ENCODE data around the gene TIGD1.

Gene TIGD1

GRCh38 chr2:232543928-232544631 lies 6.3 kb downstream of the TIGD1 start:
- H3K4me3 ChIP-seq (ENCODE audit: low read depth, low read length): no peak overlapping the region
- TF ChIP-seq CTCF (IDR thresholded peaks at IDR 0.05; ENCODE audit: low read depth, low read length): no peak
- DNase-seq (ENCODE audit: low read depth): no peak

GRCh38 chr2:232543491-232543890 lies 6.9 kb downstream of the TIGD1 start:
- H3K4me3 ChIP-seq (ENCODE audit: low read depth, low read length): no peak overlapping the region
- no peak for DNase-seq (ENCODE audit: low read depth)
- TF ChIP-seq POLR2A (IDR thresholded peaks at IDR 0.05; ENCODE audit: extremely low read depth, insufficient read length): no peak
- TF ChIP-seq MYC (IDR thresholded peaks at IDR 0.05; ENCODE audit: low read depth, low read length): no peak

- TF ChIP-seq MYC (IDR thresholded peaks at IDR 0.05; ENCODE audit: low read depth, low read length) (no peak), POLR2A (IDR thresholded peaks at IDR 0.05; ENCODE audit: extremely low read depth, insufficient read length) (no peak), MAX (IDR thresholded peaks at IDR 0.05; ENCODE audit: low read depth, low read length) (no peak), CTCF (IDR thresholded peaks at IDR 0.05; ENCODE audit: low read depth, low read length) (no peak)
- H3K4me3 ChIP-seq (ENCODE audit: low read depth, low read length): no peak overlapping the region
- DNase-seq (ENCODE audit: low read depth): no peak
Measured at GRCh38 chr2:232542715-232543467, 7.5 kb downstream of the TIGD1 start.

- no peak for TF ChIP-seq MAX (IDR thresholded peaks at IDR 0.05; ENCODE audit: low read depth, low read length)
- TF ChIP-seq POLR2A (IDR thresholded peaks at IDR 0.05; ENCODE audit: extremely low read depth, insufficient read length): no peak
- TF ChIP-seq CTCF (IDR thresholded peaks at IDR 0.05; ENCODE audit: low read depth, low read length): no peak
- no peak for TF ChIP-seq MYC (IDR thresholded peaks at IDR 0.05; ENCODE audit: low read depth, low read length)
- DNase-seq (ENCODE audit: low read depth): no peak
- H3K4me3 ChIP-seq (ENCODE audit: low read depth, low read length): no peak overlapping the region
Measured at GRCh38 chr2:232541961-232542714, 8.2 kb downstream of the TIGD1 start.

GRCh38 chr2:232541195-232541960 lies 9.0 kb downstream of the TIGD1 start:
- H3K4me3 ChIP-seq (ENCODE audit: low read depth, low read length): no peak overlapping the region
- no peak for DNase-seq (ENCODE audit: low read depth)
- no peak for TF ChIP-seq MAX (IDR thresholded peaks at IDR 0.05; ENCODE audit: low read depth, low read length)

GRCh38 chr2:232540441-232541041 lies 9.8 kb downstream of the TIGD1 start:
- TF ChIP-seq MYC (IDR thresholded peaks at IDR 0.05; ENCODE audit: low read depth, low read length) (no peak), CTCF (IDR thresholded peaks at IDR 0.05; ENCODE audit: low read depth, low read length) (no peak), MAX (IDR thresholded peaks at IDR 0.05; ENCODE audit: low read depth, low read length) (no peak), POLR2A (IDR thresholded peaks at IDR 0.05; ENCODE audit: extremely low read depth, insufficient read length) (no peak)
- no peak for DNase-seq (ENCODE audit: low read depth)
- H3K4me3 ChIP-seq (ENCODE audit: low read depth, low read length): no peak overlapping the region
